ENCODE measurements around the gene ATP5ME. TPM values are rescaled to one million over a fixed set of nuclear protein-coding genes. Genes with fewer than 3 reads are reported as not detected.

ATP5ME gene
- total RNA-seq, 1 donor from 2014 or later: 230 TPM

- H3K27me3 Mint-ChIP-seq (ENCODE audit: unreplicated experiment): peaks cover 5% of the 10 kb centered on the region
Measured at GRCh38 chr4:677431-678293, 3.6 kb upstream of the ATP5ME start.

GRCh38 chr4:676871-677235 lies 2.8 kb upstream of the ATP5ME start:
- no peak for DNase-seq
- Mint-ChIP-seq H3K4me1 (ENCODE audit: low read depth, unreplicated experiment) (peaks cover 7% of the 10 kb centered on the region), H3K27ac (ENCODE audit: unreplicated experiment) (no peak overlapping the region), H3K4me3 (ENCODE audit: unreplicated experiment) (no peak overlapping the region), H3K36me3 (ENCODE audit: unreplicated experiment) (no peaks in the 10 kb centered on the region), H3K9me3 (ENCODE audit: unreplicated experiment) (peaks cover 6% of the 10 kb centered on the region), H3K27me3 (ENCODE audit: unreplicated experiment) (peaks cover 5% of the 10 kb centered on the region)
- no peak for TF ChIP-seq CTCF (IDR thresholded peaks at IDR 0.05; ENCODE audit: partially characterized antibody, unreplicated experiment)

More at GRCh38 chr4:677431-678293, 3.6 kb upstream of the ATP5ME start:
- Mint-ChIP-seq H3K36me3 (ENCODE audit: unreplicated experiment) (no peaks in the 10 kb centered on the region), H3K4me1 (ENCODE audit: low read depth, unreplicated experiment) (peaks cover 7% of the 10 kb centered on the region), H3K4me3 (ENCODE audit: unreplicated experiment) (no peak overlapping the region), H3K9me3 (ENCODE audit: unreplicated experiment) (peaks cover 6% of the 10 kb centered on the region), H3K27ac (ENCODE audit: unreplicated experiment) (no peak overlapping the region)
- DNase-seq: peak; percentile 34
- TF ChIP-seq CTCF (IDR thresholded peaks at IDR 0.05; ENCODE audit: partially characterized antibody, unreplicated experiment): no peak

GRCh38 chr4:675980-676870 lies 2.1 kb upstream of the ATP5ME start:
- no peak overlapping the region for H3K27ac Mint-ChIP-seq (ENCODE audit: unreplicated experiment)
- peak; percentile 20 for DNase-seq
- peaks cover 5% of the 10 kb centered on the region for H3K27me3 Mint-ChIP-seq (ENCODE audit: unreplicated experiment)
- H3K4me3 Mint-ChIP-seq (ENCODE audit: unreplicated experiment): peak overlapping the region; percentile 49
- H3K4me1 Mint-ChIP-seq (ENCODE audit: low read depth, unreplicated experiment): peaks cover 7% of the 10 kb centered on the region
- H3K9me3 Mint-ChIP-seq (ENCODE audit: unreplicated experiment): peaks cover 6% of the 10 kb centered on the region
- H3K36me3 Mint-ChIP-seq (ENCODE audit: unreplicated experiment): no peaks in the 10 kb centered on the region
- no peak for TF ChIP-seq CTCF (IDR thresholded peaks at IDR 0.05; ENCODE audit: partially characterized antibody, unreplicated experiment)

GRCh38 chr4:675036-675882 lies 1.2 kb upstream of the ATP5ME start:
- Mint-ChIP-seq H3K4me3 (ENCODE audit: unreplicated experiment) (peak overlapping the region; percentile 49), H3K27ac (ENCODE audit: unreplicated experiment) (no peak overlapping the region), H3K4me1 (ENCODE audit: low read depth, unreplicated experiment) (peaks cover 5% of the 10 kb centered on the region), H3K9me3 (ENCODE audit: unreplicated experiment) (peaks cover 6% of the 10 kb centered on the region), H3K36me3 (ENCODE audit: unreplicated experiment) (no peaks in the 10 kb centered on the region), H3K27me3 (ENCODE audit: unreplicated experiment) (peaks cover 3% of the 10 kb centered on the region)
- DNase-seq: no peak
- no peak for TF ChIP-seq CTCF (IDR thresholded peaks at IDR 0.05; ENCODE audit: partially characterized antibody, unreplicated experiment)

Data from glutamatergic neuron (in vitro differentiated cells).